Liver (tissue), 9 donors: Measurements from ENCODE around the gene MAP6. TPM values are rescaled to one million over a fixed set of nuclear protein-coding genes. Genes with fewer than 3 reads are reported as not detected.
A peak's percentile ranks its signal among the peaks of the same experiment; 100 is the strongest.

Source experiments
- DNase-seq: peaks from one replicate; pipeline ENCODE4 v3.0.0-alpha.2; 2017; ENCODE audit warnings: low spot score
- H3K27ac ChIP-seq, 2 donors: one replicate each; pipeline ENCODE4 v1.7.0; 2013; ENCODE audit warnings: inconsistent platforms in 2 of 2, low read length in 2 of 2, control low read depth in 1 of 2, low read depth in 1 of 2, mild to moderate bottlenecking in 1 of 2
- H3K27me3 ChIP-seq, 4 donors: one replicate each; pipeline versions ENCODE4 v1.6.1 to v1.7.0; 2013; ENCODE audit warnings: low read length in 3 of 4, inconsistent platforms in 1 of 4, mild to moderate bottlenecking in 1 of 4, moderate library complexity in 1 of 4; ENCODE audit not compliant: control insufficient read depth in 4 of 4, insufficient read depth in 4 of 4
- H3K36me3 ChIP-seq, 4 donors: one replicate each; pipeline versions ENCODE4 v1.6.1 to v1.7.0; 2013; ENCODE audit warnings: low read length in 3 of 4, mild to moderate bottlenecking in 3 of 4, low read depth in 1 of 4, moderate library complexity in 1 of 4; ENCODE audit not compliant: control insufficient read depth in 4 of 4, insufficient read depth in 3 of 4
- H3K4me1 ChIP-seq, 4 donors: one replicate each; pipeline versions ENCODE4 v1.6.1 to v1.7.0; 2013; ENCODE audit warnings: low read length in 3 of 4, mild to moderate bottlenecking in 3 of 4, moderate library complexity in 1 of 4; ENCODE audit not compliant: control insufficient read depth in 4 of 4, insufficient read depth in 4 of 4
- H3K4me3 ChIP-seq, 3 donors: one replicate each; pipeline versions ENCODE4 v1.6.1 to v1.7.0; 2013; ENCODE audit warnings: low read length in 3 of 3, control low read depth in 1 of 3, low read depth in 1 of 3, mild to moderate bottlenecking in 1 of 3
- H3K9ac ChIP-seq, 2 donors: one replicate each; pipeline ENCODE4 v1.7.0; 2013; ENCODE audit warnings: low read length in 2 of 2, mild to moderate bottlenecking in 2 of 2, moderate library complexity in 2 of 2, control low read depth in 1 of 2, low read depth in 1 of 2
- H3K9me3 ChIP-seq, 4 donors: one replicate each; pipeline versions ENCODE4 v1.6.1 to v1.7.0; 2013; ENCODE audit warnings: low read length in 3 of 4; ENCODE audit not compliant: control insufficient read depth in 4 of 4
- CTCF ChIP-seq: fragments of 150-350 bp; IDR thresholded peaks from 2 replicates; pipeline ENCODE4 v1.5.1; 2017; ENCODE audit warnings: improper control_type of control experiment, low read depth, low read length; ENCODE audit not compliant: missing input control
- EGR1 ChIP-seq, 2 donors: IDR thresholded peaks; 2 replicates each; pipeline ENCODE4 v1.6.1; 2016 to 2018; ENCODE audit warnings: antibody characterized with exemption in 2 of 2, low read depth in 2 of 2
- FOXA1 ChIP-seq: IDR thresholded peaks from 2 replicates; pipeline ENCODE4 v1.6.1; 2016; ENCODE audit warnings: antibody characterized with exemption
- FOXA2 ChIP-seq: IDR thresholded peaks from 2 replicates; pipeline ENCODE4 v1.6.1; 2016; ENCODE audit warnings: antibody characterized with exemption
- GABPA ChIP-seq, 2 donors: IDR thresholded peaks in 1 of 2; conservative IDR thresholded peaks in 1 of 2; 2 replicates each; pipeline ENCODE4 v1.6.1; 2016; ENCODE audit warnings: antibody characterized with exemption in 2 of 2, mild to moderate bottlenecking in 1 of 2, moderate library complexity in 1 of 2
- HNF4A ChIP-seq, 2 donors: conservative IDR thresholded peaks; 2 replicates each; pipeline ENCODE4 v1.6.1; 2016; ENCODE audit warnings: antibody characterized with exemption in 2 of 2, mild to moderate bottlenecking in 2 of 2
- HNF4G ChIP-seq: IDR thresholded peaks from 2 replicates; pipeline ENCODE4 v1.6.1; 2016; ENCODE audit warnings: antibody characterized with exemption
- JUND ChIP-seq, 2 donors: IDR thresholded peaks; 2 replicates each; pipeline ENCODE4 v1.6.1; 2016; ENCODE audit warnings: antibody characterized with exemption in 2 of 2
- RAD21 ChIP-seq, 2 donors: IDR thresholded peaks; 2 replicates each; pipeline ENCODE4 v1.6.1; 2016; ENCODE audit warnings: antibody characterized with exemption in 2 of 2, mild to moderate bottlenecking in 2 of 2
- REST ChIP-seq: IDR thresholded peaks from 2 replicates; pipeline ENCODE4 v1.6.1; 2016; ENCODE audit warnings: antibody characterized with exemption, mild to moderate bottlenecking
- RXRA ChIP-seq, 2 donors: IDR thresholded peaks; 2 replicates each; pipeline ENCODE4 v1.6.1; 2017 to 2018; ENCODE audit warnings: antibody characterized with exemption in 2 of 2, mild to moderate bottlenecking in 1 of 2
- SP1 ChIP-seq: IDR thresholded peaks from 2 replicates; pipeline ENCODE4 v1.6.1; 2018; ENCODE audit warnings: antibody characterized with exemption, mild to moderate bottlenecking
- TAF1 ChIP-seq: conservative IDR thresholded peaks from 2 replicates; pipeline ENCODE4 v1.6.1; 2016; ENCODE audit warnings: antibody characterized with exemption, mild to moderate bottlenecking
- YY1 ChIP-seq: IDR thresholded peaks from 2 replicates; pipeline ENCODE4 v1.6.1; 2016; ENCODE audit warnings: antibody characterized with exemption, mild to moderate bottlenecking
- WGBS: extraction: QIAGEN DNeasy Blood & Tissue Kit; methylation state at CpG from one replicate; pipeline ENCODE4 v1.1.7; 2013; 5-methylcytosine and 5-hydroxymethylcytosine counted together
- polyA plus RNA-seq, 2 donors: library from polyadenylated mRNA; stranded (reverse) in 1 of 2; unstranded in 1 of 2; fragments of 200-250 nt in 1 of 2; fragments of >200 nt in 1 of 2; fragmentation: Nextera tagmentation in 1 of 2; extraction: Ambion mirVana in 1 of 2; gene quantifications; one replicate each; pipeline versions ENCODE4 v1.2.1 to v1.2.3, GENCODE V29; 2013 to 2015
- total RNA-seq, 2 donors: library from RNA; depleted of rRNA; stranded (reverse); fragments of >200 nt; gene quantifications; one replicate each; pipeline ENCODE4 v1.2.3, GENCODE V29; 2014
- TF ChIP-seq, protein P1 (sequence below): IDR thresholded peaks from 2 replicates; pipeline ENCODE4 v1.6.1; 2016; ENCODE audit warnings: antibody characterized with exemption
- TF ChIP-seq, protein P2 (sequence below): IDR thresholded peaks from 2 replicates; pipeline ENCODE4 v1.6.1; 2016; ENCODE audit warnings: antibody characterized with exemption
- donor health status: healthy.
- donor health status: healthy.
- donor health status: healthy.
- donor health status: healthy.
- donor health status: healthy.

MAP6 gene
- total and polyA plus RNA-seq, 4 donors, result 0.22 to 0.36 (median 0.24) TPM

DNA sequence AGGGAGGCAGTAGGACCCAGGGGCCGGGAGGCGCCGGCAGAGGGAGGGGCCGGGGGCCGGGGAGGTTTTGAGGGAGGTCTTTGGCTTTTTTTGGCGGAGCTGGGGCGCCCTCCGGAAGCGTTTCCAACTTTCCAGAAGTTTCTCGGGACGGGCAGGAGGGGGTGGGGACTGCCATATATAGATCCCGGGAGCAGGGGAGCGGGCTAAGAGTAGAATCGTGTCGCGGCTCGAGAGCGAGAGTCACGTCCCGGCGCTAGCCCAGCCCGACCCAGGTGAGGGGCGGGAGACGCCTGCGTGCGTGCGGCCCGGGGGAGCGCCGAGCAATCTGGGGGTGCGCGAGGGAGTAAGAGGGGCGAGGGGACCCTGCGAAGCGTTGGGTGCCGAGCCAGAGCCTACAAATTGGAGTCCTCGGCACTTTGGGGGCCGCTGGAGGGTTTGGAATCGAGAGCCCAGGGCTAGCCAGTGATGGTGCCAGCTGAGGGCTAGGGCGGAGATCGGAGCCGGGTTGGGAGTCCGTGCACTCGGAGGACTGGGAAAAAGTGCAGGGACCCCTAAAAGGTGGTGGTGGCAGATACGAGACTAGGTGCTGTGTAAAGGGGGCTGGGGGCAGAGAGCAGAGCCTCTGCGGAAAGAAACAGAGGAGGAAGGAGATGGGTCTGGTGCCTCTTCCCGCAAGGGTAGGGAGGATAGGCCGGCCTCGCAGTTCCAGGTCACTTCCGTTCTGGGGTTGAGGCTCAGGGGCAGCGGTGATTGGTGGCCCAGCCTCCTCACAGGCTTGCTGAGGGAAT lies 106.6 kb downstream of the MAP6 start, which contains the start of gene SERPINH1:
SERPINH1 (plus strand) TSS at position 206 of the 788 bp plus-strand sequence. CDS start 4,097 bp downstream, outside the sequence.
- peak within 1 kb of the TSS; percentile 91 to 92 for H3K9ac ChIP-seq
- peaks cover 15 to 38% (median 25%) of the 10 kb centered on the region in 4 donors for H3K4me1 ChIP-seq
- H3K27me3 ChIP-seq, result no peaks in the 10 kb centered on the region
- under 1% methylated on average over 51 of the region's 51 CpGs for WGBS
- H3K9me3 ChIP-seq, result no peaks in the 10 kb centered on the region
- H3K36me3 ChIP-seq, result peaks cover 0 to 11% (median 0%) of the 10 kb centered on the region in 4 donors
- no peak for TF ChIP-seq CTCF
- no peak for TF ChIP-seq HNF4G
- peak; percentile 18 for TF ChIP-seq FOXA2
- TF ChIP-seq, protein P1, sequence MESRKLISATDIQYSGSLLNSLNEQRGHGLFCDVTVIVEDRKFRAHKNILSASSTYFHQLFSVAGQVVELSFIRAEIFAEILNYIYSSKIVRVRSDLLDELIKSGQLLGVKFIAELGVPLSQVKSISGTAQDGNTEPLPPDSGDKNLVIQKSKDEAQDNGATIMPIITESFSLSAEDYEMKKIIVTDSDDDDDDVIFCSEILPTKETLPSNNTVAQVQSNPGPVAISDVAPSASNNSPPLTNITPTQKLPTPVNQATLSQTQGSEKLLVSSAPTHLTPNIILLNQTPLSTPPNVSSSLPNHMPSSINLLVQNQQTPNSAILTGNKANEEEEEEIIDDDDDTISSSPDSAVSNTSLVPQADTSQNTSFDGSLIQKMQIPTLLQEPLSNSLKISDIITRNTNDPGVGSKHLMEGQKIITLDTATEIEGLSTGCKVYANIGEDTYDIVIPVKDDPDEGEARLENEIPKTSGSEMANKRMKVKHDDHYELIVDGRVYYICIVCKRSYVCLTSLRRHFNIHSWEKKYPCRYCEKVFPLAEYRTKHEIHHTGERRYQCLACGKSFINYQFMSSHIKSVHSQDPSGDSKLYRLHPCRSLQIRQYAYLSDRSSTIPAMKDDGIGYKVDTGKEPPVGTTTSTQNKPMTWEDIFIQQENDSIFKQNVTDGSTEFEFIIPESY, result peak; percentile 27
- peak; percentile 67 for TF ChIP-seq YY1
- TF ChIP-seq RXRA (IDR thresholded peaks at IDR 0.05), result no peak
- TF ChIP-seq REST, result peak; percentile 86
- TF ChIP-seq JUND (IDR thresholded peaks at IDR 0.05), result no peak
- peak; percentile 73 to 88 for TF ChIP-seq GABPA (IDR thresholded peaks at IDR 0.05 in 1 of 2, conservative IDR thresholded peaks at IDR 0.05 in 1 of 2)
- peak; percentile 75 for TF ChIP-seq TAF1
- TF ChIP-seq HNF4A (conservative IDR thresholded peaks at IDR 0.05), result peak in 1 of 2 donors; percentile 17
- TF ChIP-seq FOXA1, result no peak
- TF ChIP-seq, protein P2, sequence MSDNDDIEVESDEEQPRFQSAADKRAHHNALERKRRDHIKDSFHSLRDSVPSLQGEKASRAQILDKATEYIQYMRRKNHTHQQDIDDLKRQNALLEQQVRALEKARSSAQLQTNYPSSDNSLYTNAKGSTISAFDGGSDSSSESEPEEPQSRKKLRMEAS, result no peak
- peak; percentile 14 for TF ChIP-seq SP1
- TF ChIP-seq EGR1 (IDR thresholded peaks at IDR 0.05; ENCODE audit: low read depth in 2 of 2), result peak in 1 of 2 donors; percentile 53
- no peak for TF ChIP-seq RAD21 (IDR thresholded peaks at IDR 0.05)
- H3K27ac ChIP-seq, result peak within 1 kb of the TSS; percentile 89 to 98
- peak; percentile 78 for DNase-seq
- peak within 1 kb of the TSS; percentile 57 to 87 (median 80) for H3K4me3 ChIP-seq
